NOMO-1 treated with DMSO at 0.1 percent for 48 hours (cell line): Measurements from ENCODE around the gene CMKLR1.

Source experiments
- DNase-seq: peaks from one replicate; lab custom pipeline; 2025; ENCODE audit not compliant: unreplicated experiment; lab: John Stamatoyannopoulos, UW

The CMKLR1 gene

DNA sequence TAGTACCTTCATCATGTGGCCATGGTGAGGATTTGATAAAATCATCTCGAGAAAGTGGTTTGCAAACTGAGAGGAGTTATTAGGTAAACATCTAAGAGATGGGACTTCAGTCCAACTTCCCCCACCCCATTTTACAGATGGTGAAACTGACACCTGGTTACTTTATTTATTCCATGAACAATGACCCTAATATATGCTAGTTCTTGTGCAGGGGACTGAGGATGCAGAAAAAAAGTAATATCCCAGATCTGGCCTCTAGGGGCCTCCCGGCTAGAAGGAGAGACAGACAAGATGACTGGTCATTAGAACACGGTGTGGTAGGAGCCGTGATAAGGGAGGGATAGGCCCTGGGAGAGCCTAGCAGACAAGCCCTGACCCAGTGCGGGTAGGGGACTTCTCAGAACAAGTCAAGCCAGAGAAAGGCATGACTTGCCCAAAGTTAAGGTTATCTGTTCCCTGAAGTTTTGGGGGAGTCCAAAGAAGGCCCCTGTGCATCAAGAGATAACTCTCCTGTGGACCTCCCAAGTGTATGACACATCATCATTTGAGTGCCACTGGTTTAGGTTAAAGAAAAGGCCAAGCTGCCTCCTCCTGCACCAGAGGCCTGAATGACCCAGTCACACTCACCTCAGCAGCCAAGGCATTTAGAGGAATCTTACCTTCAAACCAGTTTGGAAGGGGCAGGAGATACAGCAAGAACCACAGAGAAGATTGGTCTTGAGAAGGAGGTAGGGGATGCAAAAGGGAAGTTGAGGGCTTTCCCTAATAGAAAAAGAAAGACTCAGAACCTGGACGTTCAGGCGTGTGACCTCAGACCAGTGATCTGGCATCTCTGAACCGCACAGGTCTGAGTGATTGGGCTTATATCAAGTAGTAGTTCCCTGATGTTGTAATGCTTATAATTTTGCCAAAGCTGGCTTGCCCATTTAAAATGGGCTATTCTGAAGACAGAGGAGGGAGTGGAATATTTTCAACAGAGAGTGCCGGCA, 1.6 kb downstream of the CMKLR1 start:
- DNase-seq, result peak; percentile 26

DNA sequence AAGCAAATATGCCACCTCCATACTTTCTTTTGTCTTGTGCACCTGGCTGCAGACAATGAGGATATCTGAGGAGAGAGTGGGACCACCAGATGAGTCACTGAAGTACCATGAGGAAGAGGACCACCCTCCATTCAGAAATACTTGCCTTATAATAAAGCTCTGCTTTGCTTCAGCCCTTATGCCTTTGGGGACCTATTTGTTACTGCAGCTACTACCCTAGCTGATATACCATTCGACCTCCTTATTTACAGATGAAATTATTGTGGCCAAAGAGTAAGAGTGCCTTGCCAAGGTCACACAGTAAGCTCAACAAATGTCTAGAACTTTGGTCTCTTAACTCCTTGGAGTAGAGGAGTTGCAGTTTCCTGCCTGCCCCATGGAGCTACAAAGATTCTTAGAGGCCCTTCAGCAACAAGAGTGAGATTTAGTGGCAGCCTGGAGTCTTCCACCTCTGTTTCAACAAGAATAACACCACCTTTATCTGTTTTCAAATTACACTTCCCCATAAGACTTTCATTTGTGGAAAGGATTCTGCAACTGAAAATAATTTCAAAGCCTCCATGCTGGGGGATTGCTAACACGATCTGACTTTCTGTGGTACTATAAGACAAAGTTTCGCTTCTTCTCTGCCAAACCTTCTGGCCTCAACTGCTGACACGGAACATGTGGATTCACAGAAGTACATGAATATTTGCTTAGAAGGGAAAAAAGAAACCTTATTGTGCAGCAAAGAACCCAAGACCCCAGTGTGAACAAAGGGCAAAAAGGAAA, 3.6 kb downstream of the CMKLR1 start:
- peak; percentile 81 for DNase-seq

- peak; percentile 19 for DNase-seq
Measured at GRCh38 chr12:108333898-108334699, 5.0 kb downstream of the CMKLR1 start.

GRCh38 chr12:108332791-108333382, 6.2 kb downstream of the CMKLR1 start:
- peak; percentile 93 for DNase-seq

- no peak for DNase-seq
Measured at GRCh38 chr12:108328420-108328819, 10.7 kb downstream of the CMKLR1 start.

- DNase-seq, result no peak
Measured at GRCh38 chr12:108327621-108328344, 11.3 kb downstream of the CMKLR1 start.

- DNase-seq, result no peak
Measured at GRCh38 chr12:108326254-108326750, 12.8 kb downstream of the CMKLR1 start.

GRCh38 chr12:108325549-108325948, 13.6 kb downstream of the CMKLR1 start:
- no peak for DNase-seq

DNA sequence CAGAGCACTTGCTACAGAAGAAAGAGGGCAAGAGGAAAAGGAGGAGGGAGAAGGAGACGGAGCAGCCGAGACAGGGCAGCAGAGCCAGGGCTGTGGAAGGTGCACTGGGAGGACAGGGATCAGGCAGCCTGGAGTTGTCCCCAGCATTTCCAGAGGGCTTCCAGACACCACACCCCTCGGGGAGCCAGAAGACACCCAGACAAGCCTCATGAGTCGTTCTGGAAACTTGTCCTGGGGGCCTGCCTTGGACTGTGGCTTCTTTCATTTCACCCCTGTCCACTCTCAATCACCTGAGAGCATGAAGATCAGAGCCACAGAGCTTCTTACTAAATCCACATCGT, 14.1 kb downstream of the CMKLR1 start:
- no peak for DNase-seq

- DNase-seq, result no peak
Measured at GRCh38 chr12:108324351-108325017, 14.6 kb downstream of the CMKLR1 start.

- DNase-seq, result no peak
Measured at GRCh38 chr12:108323581-108323980, 15.5 kb downstream of the CMKLR1 start.

GRCh38 chr12:108322998-108323397, 16.1 kb downstream of the CMKLR1 start:
- no peak for DNase-seq

DNA sequence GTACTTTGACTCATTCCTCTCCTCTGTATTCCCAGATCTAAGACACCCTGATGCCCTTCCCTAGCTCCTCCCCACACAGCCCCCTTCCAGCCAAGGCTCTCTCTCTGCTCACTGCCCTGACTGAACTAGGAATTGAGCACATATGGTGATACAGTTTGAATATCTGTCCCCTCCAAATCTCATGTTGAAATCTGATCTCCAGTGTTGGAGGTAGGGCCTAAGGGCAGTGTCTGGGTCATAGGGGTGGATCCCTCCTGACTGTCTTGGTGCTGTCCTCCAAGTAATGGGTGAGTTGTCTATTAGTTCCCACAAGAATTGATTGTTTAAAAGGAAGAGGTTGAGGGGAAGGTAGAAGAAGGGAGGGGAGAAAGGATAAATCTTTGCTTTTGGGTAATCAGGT, 17.4 kb downstream of the CMKLR1 start:
- no peak for DNase-seq

DNA sequence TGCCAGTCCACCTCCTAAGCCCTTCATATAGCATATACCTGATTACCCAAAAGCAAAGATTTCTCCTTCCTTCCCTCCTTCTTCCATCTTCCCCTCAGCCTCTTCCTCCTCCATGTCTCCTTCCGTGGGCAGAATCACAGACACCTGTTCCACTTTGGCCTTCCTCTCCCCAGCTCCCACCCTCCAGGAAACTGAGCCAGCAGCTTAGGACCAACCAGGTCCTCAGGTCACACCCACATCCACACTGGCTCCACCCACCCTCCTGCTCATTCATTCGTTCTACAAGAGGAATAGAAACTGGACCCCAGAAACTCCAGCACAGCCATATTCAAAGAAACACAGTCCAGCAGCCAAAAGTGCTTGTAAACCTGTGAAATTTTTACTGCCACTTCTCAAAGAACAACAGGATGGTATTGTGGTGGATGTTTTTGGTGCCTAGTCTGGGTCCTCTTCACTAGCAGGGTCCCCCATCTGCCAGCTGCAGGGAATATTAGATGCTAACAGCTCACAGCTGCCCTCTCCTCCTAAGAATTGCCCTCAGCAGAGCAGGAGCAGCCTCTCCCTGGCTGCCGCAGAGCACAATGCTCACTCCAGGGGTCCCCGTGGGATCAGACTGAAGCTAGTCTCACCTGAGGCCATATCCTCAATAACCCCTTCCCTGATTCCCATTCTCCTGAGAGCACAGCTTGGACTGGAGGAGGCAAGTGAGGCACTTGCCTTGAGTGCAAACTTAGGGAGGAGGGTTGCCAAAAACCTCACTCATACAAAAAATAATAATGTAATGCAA, 18.4 kb downstream of the CMKLR1 start:
- peak; percentile 48 for DNase-seq

GRCh38 chr12:108319277-108320234, 19.6 kb downstream of the CMKLR1 start:
- DNase-seq, result no peak

- no peak for DNase-seq
Measured at GRCh38 chr12:108318472-108319275, 20.4 kb downstream of the CMKLR1 start.
